Activated B cell treated with CpG ODN at 0.5 μM for 24 hours (primary cell): ENCODE data around the gene HMCN1. TPM values are rescaled to one million over a fixed set of nuclear protein-coding genes. Genes with fewer than 3 reads are reported as not detected.
"Not testable (repeated sequence)": the region's sequence is repeated elsewhere in the genome, so short reads cannot be mapped to it uniquely, and the experiment has no call there.

ENCODE experiments used
- ATAC-seq: fragments of 200-7000 bp; cut with Tn5 transposase; one replicate; pipeline ENCODE4 v1.10.0; 2021; ENCODE audit warnings: low read depth, mild to moderate bottlenecking, moderate library complexity
- CTCF ChIA-PET: fragments of 350-600 bp; sonication (Branson Sonifier 250); formaldehyde crosslinking; loops from one replicate; lab custom pipeline; 2021; ENCODE audit warnings: antibody characterized with exemption; lab: Charles Lee
- POLR2A ChIA-PET: fragments of 350-600 bp; sonication (Branson Sonifier 250); formaldehyde crosslinking; loops from one replicate; lab custom pipeline; 2021; ENCODE audit warnings: antibody characterized with exemption; lab: Charles Lee
- DNase-seq: peaks from one replicate; pipeline ENCODE4 v3.0.0; 2022
- H3K27ac Mint-ChIP-seq: one replicate; pipeline ENCODE4 v1.8.0; 2020; ENCODE audit warnings: mixed read lengths
- H3K27me3 Mint-ChIP-seq: one replicate; pipeline ENCODE4 v1.8.0; 2021; ENCODE audit warnings: mixed read lengths
- H3K36me3 Mint-ChIP-seq: one replicate; pipeline ENCODE4 v1.8.0; 2021; ENCODE audit warnings: low read depth, mixed read lengths
- H3K4me1 Mint-ChIP-seq: one replicate; pipeline ENCODE4 v1.8.0; 2021; ENCODE audit warnings: mixed read lengths
- H3K4me3 Mint-ChIP-seq: one replicate; pipeline ENCODE4 v1.8.0; 2020; ENCODE audit warnings: mild to moderate bottlenecking, mixed read lengths
- H3K9me3 Mint-ChIP-seq: one replicate; pipeline ENCODE4 v1.8.0; 2020; ENCODE audit warnings: mixed read lengths
- intact Hi-C: fragments of 100-400 bp; cut with micrococcal nuclease; formaldehyde crosslinking; loops from one replicate; pipeline ENCODE4 v1.15.1; 2024
- total RNA-seq: library from RNA; stranded (reverse); gene quantifications from 2 replicates; pipeline ENCODE4 v1.2.3, GENCODE V29; 2022
- TF ChIP-seq, protein P1 (sequence below): fragments of 200-600 bp; IDR thresholded peaks from one replicate; pipeline ENCODE4 v1.8.0; 2022; ENCODE audit warnings: antibody characterized with exemption, mild to moderate bottlenecking

HMCN1 gene
- total RNA-seq, 1 donor from 2014 or later: 0.27 TPM

DNA sequence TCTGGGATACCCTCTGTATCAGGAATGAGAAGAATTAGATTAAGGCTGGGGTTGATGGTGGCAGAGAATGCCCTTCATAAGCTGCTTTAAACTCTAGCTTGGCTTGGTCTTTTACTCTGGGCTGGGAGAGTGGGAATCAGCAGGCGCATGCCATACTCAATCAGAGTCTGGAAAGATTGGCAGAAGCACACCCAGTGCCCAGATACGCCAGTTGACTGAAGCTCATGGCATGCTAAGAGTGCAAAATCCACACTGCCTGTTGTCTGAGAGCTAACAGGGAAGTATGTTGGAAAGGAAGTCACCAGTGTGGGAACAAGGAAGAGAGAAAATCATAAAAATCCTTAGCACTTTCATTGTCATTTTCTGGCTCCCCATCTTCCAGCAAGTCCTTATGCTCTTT lies 53.0 kb downstream of the HMCN1 start:
- TF ChIP-seq, protein P1, sequence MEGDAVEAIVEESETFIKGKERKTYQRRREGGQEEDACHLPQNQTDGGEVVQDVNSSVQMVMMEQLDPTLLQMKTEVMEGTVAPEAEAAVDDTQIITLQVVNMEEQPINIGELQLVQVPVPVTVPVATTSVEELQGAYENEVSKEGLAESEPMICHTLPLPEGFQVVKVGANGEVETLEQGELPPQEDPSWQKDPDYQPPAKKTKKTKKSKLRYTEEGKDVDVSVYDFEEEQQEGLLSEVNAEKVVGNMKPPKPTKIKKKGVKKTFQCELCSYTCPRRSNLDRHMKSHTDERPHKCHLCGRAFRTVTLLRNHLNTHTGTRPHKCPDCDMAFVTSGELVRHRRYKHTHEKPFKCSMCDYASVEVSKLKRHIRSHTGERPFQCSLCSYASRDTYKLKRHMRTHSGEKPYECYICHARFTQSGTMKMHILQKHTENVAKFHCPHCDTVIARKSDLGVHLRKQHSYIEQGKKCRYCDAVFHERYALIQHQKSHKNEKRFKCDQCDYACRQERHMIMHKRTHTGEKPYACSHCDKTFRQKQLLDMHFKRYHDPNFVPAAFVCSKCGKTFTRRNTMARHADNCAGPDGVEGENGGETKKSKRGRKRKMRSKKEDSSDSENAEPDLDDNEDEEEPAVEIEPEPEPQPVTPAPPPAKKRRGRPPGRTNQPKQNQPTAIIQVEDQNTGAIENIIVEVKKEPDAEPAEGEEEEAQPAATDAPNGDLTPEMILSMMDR: no peak
- POLR2A ChIA-PET: no interaction called here
- intact Hi-C loops: no loop called here
- Mint-ChIP-seq H3K27ac (no peak overlapping the region), H3K4me1 (no peaks in the 10 kb centered on the region), H3K36me3 (no peaks in the 10 kb centered on the region), H3K4me3 (no peak overlapping the region), H3K9me3 (no peaks in the 10 kb centered on the region), H3K27me3 (peaks cover 3% of the 10 kb centered on the region)
- ATAC-seq (no peak), DNase-seq (no peak)
- CTCF ChIA-PET: no interaction called here

DNA sequence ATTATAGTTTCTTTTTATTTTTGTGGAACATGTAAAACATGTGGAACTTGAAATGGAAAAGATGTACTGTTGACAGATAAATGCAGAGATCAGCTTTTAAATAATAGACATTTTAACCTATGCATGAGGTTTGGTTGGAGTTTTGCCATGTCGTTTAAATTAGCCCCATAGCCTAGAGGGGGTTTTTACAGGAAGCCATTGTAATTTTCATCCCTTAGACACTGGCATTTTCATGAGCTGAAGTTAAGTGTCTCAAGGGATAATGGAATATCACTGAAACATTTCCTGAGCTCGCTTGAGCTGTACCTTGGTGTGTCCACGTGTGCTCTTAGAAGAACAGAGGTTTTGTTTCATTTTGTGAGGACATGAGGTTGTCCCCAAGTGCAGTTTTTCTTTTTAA lies 54.2 kb downstream of the HMCN1 start:
- no peak overlapping the region for H3K4me3 Mint-ChIP-seq
- no peaks in the 10 kb centered on the region for H3K4me1 Mint-ChIP-seq
- TF ChIP-seq, protein P1: no peak
- intact Hi-C loops: no loop called here
- CTCF ChIA-PET: no interaction called here
- H3K27me3 Mint-ChIP-seq: peaks cover 3% of the 10 kb centered on the region
- H3K9me3 Mint-ChIP-seq: no peaks in the 10 kb centered on the region
- H3K27ac Mint-ChIP-seq: no peak overlapping the region
- POLR2A ChIA-PET: no interaction called here
- no peaks in the 10 kb centered on the region for H3K36me3 Mint-ChIP-seq
- DNase-seq (no peak), ATAC-seq (no peak)

DNA sequence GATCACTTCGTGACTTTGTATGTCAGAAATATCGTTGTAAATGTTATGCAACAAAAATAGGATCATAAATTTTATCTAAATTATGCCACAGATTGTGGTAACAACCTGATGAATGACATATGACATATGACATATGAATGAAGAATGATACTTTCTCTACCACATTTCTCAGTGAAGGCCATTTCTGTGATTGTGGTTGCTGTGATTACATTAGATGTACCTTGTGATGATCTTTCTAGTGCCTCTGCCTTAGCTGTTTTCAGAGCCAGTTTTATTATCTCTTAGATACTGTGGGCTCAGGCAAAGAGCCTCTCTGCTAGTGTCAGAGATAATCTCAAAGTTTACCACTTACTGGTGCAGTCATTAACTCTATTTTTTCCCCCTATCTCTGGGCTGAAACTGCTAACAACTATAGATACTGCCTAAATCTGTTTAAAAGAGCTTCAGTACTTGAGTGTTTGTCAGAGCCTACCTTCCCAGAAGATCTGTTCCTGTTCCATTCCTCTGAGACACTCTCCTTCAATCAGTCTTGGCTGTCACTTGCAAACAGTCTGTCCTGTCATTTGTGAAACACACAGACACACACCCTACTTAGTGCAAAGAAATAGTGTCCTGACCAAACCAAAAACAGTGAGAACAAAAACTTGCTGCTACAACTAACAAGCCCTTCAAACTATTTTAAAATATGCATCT lies 55.5 kb downstream of the HMCN1 start:
- H3K4me3 Mint-ChIP-seq: no peak overlapping the region
- ChIA-PET CTCF (no interaction called here), POLR2A (no interaction called here)
- no peak for ATAC-seq
- peaks cover 3% of the 10 kb centered on the region for H3K27me3 Mint-ChIP-seq
- TF ChIP-seq, protein P1: no peak
- H3K4me1 Mint-ChIP-seq: no peaks in the 10 kb centered on the region
- H3K27ac Mint-ChIP-seq: no peak overlapping the region
- intact Hi-C loops: no loop called here
- no peak for DNase-seq
- H3K9me3 Mint-ChIP-seq: no peaks in the 10 kb centered on the region
- no peaks in the 10 kb centered on the region for H3K36me3 Mint-ChIP-seq

DNA sequence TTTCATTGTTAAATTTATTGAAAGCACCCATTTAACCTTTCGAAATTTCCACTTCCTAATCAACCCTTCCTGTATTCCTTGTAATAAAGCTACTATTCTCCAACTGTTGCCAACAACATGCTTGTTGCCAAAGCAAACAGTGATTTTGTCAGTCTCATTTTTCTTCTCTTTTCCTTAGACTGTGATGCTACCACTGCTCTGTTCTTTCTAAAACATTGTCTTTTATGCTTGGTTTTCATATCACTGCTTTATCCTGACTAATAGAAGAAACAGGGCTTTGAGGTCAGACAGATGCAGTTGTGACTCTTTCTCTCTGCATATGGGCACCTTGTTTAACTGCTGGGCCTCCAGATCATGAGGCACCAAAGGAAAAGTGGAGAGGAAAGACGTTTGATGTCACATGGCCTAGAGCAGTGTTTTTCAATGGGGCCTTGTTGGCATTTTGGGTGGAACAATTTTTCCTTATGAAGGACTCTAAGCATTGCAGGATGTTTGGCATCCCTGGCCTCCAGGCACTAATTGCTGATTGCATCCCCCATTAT lies 56.1 kb downstream of the HMCN1 start:
- DNase-seq (no peak), ATAC-seq (no peak)
- peaks cover 2% of the 10 kb centered on the region for H3K9me3 Mint-ChIP-seq
- TF ChIP-seq, protein P1: no peak
- no peaks in the 10 kb centered on the region for H3K4me1 Mint-ChIP-seq
- CTCF ChIA-PET: no interaction called here
- no peaks in the 10 kb centered on the region for H3K36me3 Mint-ChIP-seq
- peaks cover 8% of the 10 kb centered on the region for H3K27me3 Mint-ChIP-seq
- POLR2A ChIA-PET: no interaction called here
- intact Hi-C loops: no loop called here
- no peak overlapping the region for H3K27ac Mint-ChIP-seq
- no peak overlapping the region for H3K4me3 Mint-ChIP-seq

DNA sequence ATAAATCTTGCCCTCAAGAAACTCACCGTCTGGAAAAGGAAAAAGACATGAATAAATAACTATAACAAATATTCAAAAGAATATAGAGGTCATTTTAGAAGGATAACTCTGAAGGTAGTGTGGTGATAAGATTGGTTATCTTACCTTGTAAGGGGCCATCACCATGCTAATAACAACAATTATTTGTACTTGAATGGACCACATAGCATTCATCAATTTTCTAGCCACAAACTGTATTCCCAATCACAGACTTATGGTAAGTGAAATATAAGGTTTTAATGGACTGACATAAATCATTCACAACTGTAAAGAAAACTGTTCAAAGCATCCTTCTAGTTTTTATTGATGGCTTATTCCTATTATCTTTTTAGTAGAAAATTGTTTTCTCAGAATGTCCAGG lies 57.8 kb downstream of the HMCN1 start:
- Mint-ChIP-seq H3K4me3 (no peak overlapping the region), H3K27ac (no peak overlapping the region), H3K27me3 (peaks cover 9% of the 10 kb centered on the region), H3K9me3 (peaks cover 5% of the 10 kb centered on the region), H3K36me3 (no peaks in the 10 kb centered on the region), H3K4me1 (no peaks in the 10 kb centered on the region)
- intact Hi-C loops: no loop called here
- no peak for DNase-seq
- POLR2A ChIA-PET: no interaction called here
- ATAC-seq: no peak
- TF ChIP-seq, protein P1: no peak
- CTCF ChIA-PET: no interaction called here

DNA sequence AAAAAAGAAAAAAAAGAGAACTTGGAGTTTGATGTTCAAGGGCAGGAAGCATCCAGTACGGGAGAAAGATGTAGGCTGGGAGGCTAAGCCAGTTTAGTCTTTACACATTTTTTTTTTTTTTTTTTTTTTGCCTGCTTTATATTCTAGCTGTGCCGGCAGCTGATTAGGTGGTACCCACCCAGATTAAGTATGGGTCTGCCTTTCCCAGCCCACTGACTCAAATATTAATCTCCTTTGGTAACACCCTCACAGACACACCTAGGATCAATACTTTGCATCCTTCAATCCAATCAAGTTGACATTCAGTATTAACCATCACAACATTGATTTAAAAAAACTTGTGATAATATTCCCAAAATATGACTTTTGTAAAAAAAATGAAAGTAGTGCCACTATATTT lies 60.3 kb downstream of the HMCN1 start:
- H3K9me3 Mint-ChIP-seq, POLR2A ChIA-PET, intact Hi-C loops, ATAC-seq, DNase-seq, H3K27me3 Mint-ChIP-seq, H3K27ac Mint-ChIP-seq, H3K4me1 Mint-ChIP-seq, CTCF ChIA-PET, H3K4me3 Mint-ChIP-seq, H3K36me3 Mint-ChIP-seq: not testable (repeated sequence)
